ENCODE data around the gene KLRC4. TPM values are rescaled to one million over a fixed set of nuclear protein-coding genes. Genes with fewer than 3 reads are reported as not detected.

Gene KLRC4
- total RNA-seq, 2 experiments from 2014 or later, result 3.6 to 4.9 TPM

GRCh38 chr12:10366875-10367274, 42.7 kb downstream of the KLRC4 start:
- no peak overlapping the region for H3K27ac Mint-ChIP-seq
- ATAC-seq (no peak), DNase-seq (no peak)
- ChIA-PET POLR2A (interaction anchor here (0.8 to 5.4 kb wide), 9 partner anchors 8 to 193 kb away, joined by 3 to 48 read pairs (median 5); no protein-coding TSS in a partner anchor), CTCF (interaction anchor here (0.6 to 4.2 kb wide), 41 partner anchors 8 to 383 kb away, joined by 3 to 32 read pairs (median 4); no protein-coding TSS in a partner anchor)
- H3K27me3 Mint-ChIP-seq (ENCODE audit: low read depth), result no peaks in the 10 kb centered on the region
- no peak overlapping the region for H3K4me3 Mint-ChIP-seq
- H3K36me3 Mint-ChIP-seq (ENCODE audit: low read depth), result peaks cover 61% of the 10 kb centered on the region
- H3K9me3 Mint-ChIP-seq (ENCODE audit: insufficient read depth), result peaks cover 6% of the 10 kb centered on the region
- H3K4me1 Mint-ChIP-seq (ENCODE audit: low read depth), result peaks cover 25% of the 10 kb centered on the region

DNA sequence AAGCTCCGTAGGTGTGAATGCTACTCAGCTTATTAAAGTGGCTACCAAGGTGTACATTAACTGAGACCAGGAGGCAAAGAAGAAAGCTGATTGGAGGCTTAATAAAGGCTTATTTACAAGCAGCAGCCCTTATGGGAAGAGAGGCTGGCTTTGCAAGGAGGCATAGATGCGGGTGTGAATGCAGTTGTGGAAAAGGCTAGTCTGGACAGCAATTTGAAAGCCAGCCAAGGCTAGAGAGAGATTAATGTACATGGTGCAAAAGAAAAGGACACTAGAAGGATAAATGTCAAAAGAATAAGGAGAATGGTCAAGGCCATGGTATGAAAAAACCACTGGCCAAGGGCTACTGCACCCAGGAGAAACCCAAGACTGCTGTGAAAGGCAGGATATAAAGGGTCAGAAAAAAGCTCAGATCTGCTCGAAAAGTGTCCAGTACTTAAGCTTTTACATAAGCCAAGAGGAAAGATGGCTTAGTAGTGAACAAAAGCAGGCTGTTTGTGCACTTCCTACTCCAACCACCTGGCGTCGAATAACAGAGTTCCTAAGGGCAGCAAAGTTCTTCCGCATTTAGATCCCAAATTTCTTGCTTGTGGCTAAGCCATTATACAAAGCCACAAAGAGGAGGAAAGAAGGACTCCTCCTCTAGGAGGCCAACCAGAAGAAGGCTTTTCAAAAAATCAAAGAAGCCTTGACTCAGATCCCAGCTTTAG, 43.7 kb downstream of the KLRC4 start:
- CTCF ChIA-PET, result interaction anchor here (0.7 to 4.2 kb wide), 44 partner anchors 10 to 384 kb away, joined by 3 to 32 read pairs (median 4); no protein-coding TSS in a partner anchor
- POLR2A ChIA-PET, result interaction anchor here (0.6 to 5.4 kb wide), 12 partner anchors 8 to 568 kb away, joined by 3 to 48 read pairs (median 4); no protein-coding TSS in a partner anchor
- Mint-ChIP-seq H3K4me3 (no peak overlapping the region), H3K36me3 (ENCODE audit: low read depth) (peaks cover 58% of the 10 kb centered on the region), H3K27ac (no peak overlapping the region), H3K4me1 (ENCODE audit: low read depth) (peaks cover 23% of the 10 kb centered on the region), H3K9me3 (ENCODE audit: insufficient read depth) (peaks cover 6% of the 10 kb centered on the region), H3K27me3 (ENCODE audit: low read depth) (no peaks in the 10 kb centered on the region)
- no peak for DNase-seq
- ATAC-seq, result no peak

DNA sequence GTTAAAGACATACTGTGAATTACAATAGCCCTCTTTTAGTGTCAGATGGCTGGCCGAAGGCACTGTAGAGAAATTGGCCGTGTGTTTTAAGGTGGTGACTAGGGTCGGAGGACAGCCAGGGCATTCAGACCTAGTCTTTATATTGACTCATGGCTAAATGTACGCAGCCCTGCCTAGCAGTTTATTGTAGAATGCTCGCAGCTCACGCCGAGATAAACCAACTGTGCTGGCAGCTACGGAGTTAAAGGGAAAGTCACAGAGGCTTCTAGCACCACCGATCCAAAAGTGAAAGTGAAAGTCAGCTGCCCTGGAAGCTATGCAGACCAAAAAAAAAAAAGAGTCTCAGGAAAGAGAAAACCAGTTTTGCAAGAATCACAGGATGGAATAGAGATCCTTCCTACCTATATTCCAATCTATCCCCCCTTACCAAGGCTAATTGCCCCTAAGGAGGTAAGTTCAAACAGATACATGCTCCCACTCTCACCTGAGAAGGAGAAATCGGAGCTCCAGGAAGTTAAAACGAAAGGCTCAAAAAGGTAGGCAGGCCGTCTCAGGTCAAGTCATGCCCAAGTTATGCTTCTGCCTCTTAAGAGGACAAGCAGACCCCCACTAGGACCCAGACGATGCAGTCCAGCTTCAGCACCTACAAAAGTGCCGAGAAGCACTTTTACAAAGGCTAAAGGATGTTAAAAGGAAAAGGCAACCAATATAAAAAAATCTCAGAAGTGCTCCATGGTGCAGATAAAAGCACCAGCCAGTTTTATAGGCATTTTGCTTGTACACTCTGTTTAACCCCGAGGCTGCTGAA, 44.5 kb downstream of the KLRC4 start:
- DNase-seq (peak; percentile 87), ATAC-seq (peak; percentile 68)
- peaks cover 58% of the 10 kb centered on the region for H3K36me3 Mint-ChIP-seq (ENCODE audit: low read depth)
- POLR2A ChIA-PET, result interaction anchor here (0.6 to 5.4 kb wide), 12 partner anchors 9 to 567 kb away, joined by 3 to 48 read pairs (median 4); no protein-coding TSS in a partner anchor
- H3K4me1 Mint-ChIP-seq (ENCODE audit: low read depth), result peaks cover 23% of the 10 kb centered on the region
- CTCF ChIA-PET, result interaction anchor here (0.9 to 4.2 kb wide), 22 partner anchors 10 to 310 kb away, joined by 3 to 32 read pairs (median 7); no protein-coding TSS in a partner anchor
- H3K27ac Mint-ChIP-seq, result no peak overlapping the region
- H3K27me3 Mint-ChIP-seq (ENCODE audit: low read depth), result no peaks in the 10 kb centered on the region
- H3K9me3 Mint-ChIP-seq (ENCODE audit: insufficient read depth), result peaks cover 6% of the 10 kb centered on the region
- no peak overlapping the region for H3K4me3 Mint-ChIP-seq

- no peak overlapping the region for H3K4me3 Mint-ChIP-seq
- peak; percentile 64 for DNase-seq
- peaks cover 57% of the 10 kb centered on the region for H3K36me3 Mint-ChIP-seq (ENCODE audit: low read depth)
- peak; percentile 64 for ATAC-seq
- CTCF ChIA-PET, result interaction anchor here (1.0 to 4.2 kb wide), 10 partner anchors 18 to 198 kb away, joined by 3 to 32 read pairs (median 6); no protein-coding TSS in a partner anchor
- POLR2A ChIA-PET, result interaction anchor here (0.7 to 5.4 kb wide), 10 partner anchors 9 to 197 kb away, joined by 3 to 48 read pairs (median 5); no protein-coding TSS in a partner anchor
- H3K27me3 Mint-ChIP-seq (ENCODE audit: low read depth), result no peaks in the 10 kb centered on the region
- peaks cover 6% of the 10 kb centered on the region for H3K9me3 Mint-ChIP-seq (ENCODE audit: insufficient read depth)
- H3K4me1 Mint-ChIP-seq (ENCODE audit: low read depth), result peaks cover 23% of the 10 kb centered on the region
- no peak overlapping the region for H3K27ac Mint-ChIP-seq
Measured at GRCh38 chr12:10363914-10364814, 45.4 kb downstream of the KLRC4 start.

DNA sequence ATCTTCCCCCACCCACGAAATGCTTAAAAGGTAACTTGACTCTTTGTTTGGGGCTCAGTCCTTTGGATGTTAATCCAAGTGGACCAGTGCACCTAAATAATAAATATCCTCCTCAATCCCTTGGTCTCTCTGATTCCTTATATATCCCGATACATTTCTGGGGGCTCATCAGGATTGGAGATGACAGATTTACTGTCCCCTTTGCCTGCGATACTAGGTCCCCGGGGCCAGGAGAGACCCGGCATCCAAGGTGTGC, 46.0 kb downstream of the KLRC4 start:
- ATAC-seq (no peak), DNase-seq (no peak)
- peaks cover 6% of the 10 kb centered on the region for H3K9me3 Mint-ChIP-seq (ENCODE audit: insufficient read depth)
- H3K4me1 Mint-ChIP-seq (ENCODE audit: low read depth), result peaks cover 29% of the 10 kb centered on the region
- CTCF ChIA-PET, result interaction anchor here (1.0 kb wide), 2 partner anchors 191 to 196 kb away, joined by 3 read pairs; no protein-coding TSS in a partner anchor
- H3K36me3 Mint-ChIP-seq (ENCODE audit: low read depth), result peaks cover 60% of the 10 kb centered on the region
- POLR2A ChIA-PET, result interaction anchor here (1.0 to 5.4 kb wide), 4 partner anchors 9 to 196 kb away, joined by 4 to 48 read pairs (median 5); no protein-coding TSS in a partner anchor
- H3K4me3 Mint-ChIP-seq, result no peak overlapping the region
- H3K27me3 Mint-ChIP-seq (ENCODE audit: low read depth), result no peaks in the 10 kb centered on the region
- no peak overlapping the region for H3K27ac Mint-ChIP-seq

DNA sequence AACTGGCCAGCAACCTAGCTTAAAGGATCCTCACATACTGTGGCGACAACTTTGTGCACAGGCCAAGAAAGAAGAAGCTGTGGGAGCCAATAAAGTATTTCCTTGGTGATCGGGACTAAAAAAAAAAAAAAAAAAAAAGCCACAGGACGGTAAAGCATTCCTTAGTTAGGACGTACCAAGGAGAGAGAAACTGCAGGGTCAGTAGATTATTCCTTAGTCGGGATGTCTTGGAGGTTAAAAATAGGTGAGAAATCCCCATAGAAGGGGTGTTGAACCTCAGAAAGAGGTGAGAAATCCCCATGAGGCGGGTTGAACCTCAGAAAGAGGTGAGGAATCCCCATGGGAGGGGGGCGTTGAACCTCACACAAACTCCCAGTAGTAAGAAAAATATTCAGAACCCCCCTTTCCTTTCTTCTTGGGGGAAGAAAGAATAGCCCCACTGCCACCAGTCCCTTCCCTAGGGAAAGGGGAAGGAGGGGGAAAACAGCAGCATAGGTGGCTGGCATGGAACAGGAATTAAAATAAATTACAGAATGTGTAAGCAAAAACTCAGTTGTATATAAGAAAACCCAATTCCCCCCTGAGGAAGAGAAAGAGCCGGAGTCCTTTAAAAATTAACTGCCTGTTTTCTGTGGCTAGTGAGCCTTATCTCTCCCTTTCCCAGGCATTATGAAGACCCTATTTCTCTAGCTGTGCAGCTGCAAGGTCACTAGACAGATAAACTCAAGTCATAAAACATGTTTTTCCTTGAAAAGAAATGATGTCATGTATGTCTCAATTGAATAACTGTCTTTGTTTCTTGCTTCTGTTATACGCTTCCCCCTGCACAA, 46.5 kb downstream of the KLRC4 start:
- Mint-ChIP-seq H3K4me3 (no peak overlapping the region), H3K27ac (peak overlapping the region; percentile 59), H3K36me3 (ENCODE audit: low read depth) (peaks cover 60% of the 10 kb centered on the region), H3K9me3 (ENCODE audit: insufficient read depth) (peaks cover 2% of the 10 kb centered on the region), H3K27me3 (ENCODE audit: low read depth) (no peaks in the 10 kb centered on the region), H3K4me1 (ENCODE audit: low read depth) (peaks cover 34% of the 10 kb centered on the region)
- ChIA-PET POLR2A (interaction anchor here (1.0 to 1.3 kb wide), 2 partner anchors 10 to 137 kb away, joined by 4 to 5 read pairs; no protein-coding TSS in a partner anchor), CTCF (interaction anchor here (1.0 kb wide), 2 partner anchors 191 to 196 kb away, joined by 3 read pairs; no protein-coding TSS in a partner anchor)
- DNase-seq (no peak), ATAC-seq (no peak)

DNA sequence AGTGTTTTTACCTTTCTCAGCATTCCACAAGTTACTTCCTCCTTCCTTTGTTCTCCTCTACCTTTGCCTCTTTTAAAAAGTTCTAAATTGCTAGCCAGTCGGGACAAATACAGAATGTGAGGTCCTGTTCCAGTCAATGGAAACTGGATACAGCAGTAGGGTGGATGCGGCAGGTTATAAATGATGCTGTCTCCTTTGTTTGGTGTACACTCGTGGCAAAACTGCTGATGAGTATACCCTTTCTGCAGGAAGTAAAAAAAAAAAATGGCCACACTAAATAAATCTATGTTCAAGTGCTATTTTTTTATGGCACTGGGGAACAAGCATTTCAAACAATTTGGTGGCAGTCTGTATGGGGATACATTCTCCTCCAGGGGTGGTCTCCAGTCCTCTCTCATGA, 47.2 kb downstream of the KLRC4 start:
- CTCF ChIA-PET, result no interaction called here
- no peak for ATAC-seq
- no peaks in the 10 kb centered on the region for H3K27me3 Mint-ChIP-seq (ENCODE audit: low read depth)

GRCh38 chr12:10361622-10362021, 47.9 kb downstream of the KLRC4 start:
- CTCF ChIA-PET, result interaction anchor here (0.7 to 1.3 kb wide), 2 partner anchors 126 to 175 kb away, joined by 3 to 4 read pairs; no protein-coding TSS in a partner anchor
- ATAC-seq, result no peak
- peaks cover 57% of the 10 kb centered on the region for H3K36me3 Mint-ChIP-seq (ENCODE audit: low read depth)
- H3K4me3 Mint-ChIP-seq, result no peak overlapping the region
- no peaks in the 10 kb centered on the region for H3K9me3 Mint-ChIP-seq (ENCODE audit: insufficient read depth)
- DNase-seq, result no peak
- H3K4me1 Mint-ChIP-seq (ENCODE audit: low read depth), result peaks cover 40% of the 10 kb centered on the region
- POLR2A ChIA-PET, result no interaction called here
- H3K27me3 Mint-ChIP-seq (ENCODE audit: low read depth), result no peaks in the 10 kb centered on the region
- no peak overlapping the region for H3K27ac Mint-ChIP-seq

More for the DNA sequence above, 47.2 kb downstream of the KLRC4 start:
- Mint-ChIP-seq H3K4me3 (no peak overlapping the region), H3K9me3 (ENCODE audit: insufficient read depth) (no peaks in the 10 kb centered on the region), H3K36me3 (ENCODE audit: low read depth) (peaks cover 60% of the 10 kb centered on the region), H3K27ac (peak overlapping the region; percentile 59), H3K4me1 (ENCODE audit: low read depth) (peaks cover 40% of the 10 kb centered on the region)
- no peak for DNase-seq
- POLR2A ChIA-PET, result no interaction called here

DNA sequence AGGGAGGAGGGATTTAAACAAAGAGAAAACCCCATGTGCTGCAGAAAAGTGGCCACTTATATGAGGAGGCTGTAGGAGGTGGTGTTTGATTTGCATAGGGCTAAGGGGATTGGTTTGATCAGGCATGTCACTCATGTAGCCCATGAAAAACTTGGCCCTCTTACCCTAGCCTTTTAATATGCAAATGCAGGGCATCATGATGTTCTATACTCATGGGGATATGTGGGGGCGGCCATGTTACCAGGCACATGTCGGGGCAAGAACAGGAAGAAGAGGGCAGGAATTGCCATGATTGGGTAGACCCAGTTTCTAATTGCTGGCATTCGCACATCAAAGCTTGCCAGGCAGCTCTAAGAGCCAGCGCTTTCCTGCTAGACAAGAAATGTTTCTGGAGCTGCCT, 48.5 kb downstream of the KLRC4 start:
- Mint-ChIP-seq H3K36me3 (ENCODE audit: low read depth) (peaks cover 56% of the 10 kb centered on the region), H3K4me3 (no peak overlapping the region), H3K27me3 (ENCODE audit: low read depth) (no peaks in the 10 kb centered on the region), H3K27ac (no peak overlapping the region), H3K4me1 (ENCODE audit: low read depth) (peaks cover 40% of the 10 kb centered on the region), H3K9me3 (ENCODE audit: insufficient read depth) (peaks cover 1% of the 10 kb centered on the region)
- no peak for ATAC-seq
- no peak for DNase-seq
- ChIA-PET CTCF (interaction anchor here (0.7 to 1.3 kb wide), 2 partner anchors 125 to 176 kb away, joined by 3 to 4 read pairs; no protein-coding TSS in a partner anchor), POLR2A (no interaction called here)

- ATAC-seq, result peak; percentile 47
- DNase-seq, result no peak
- Mint-ChIP-seq H3K27ac (peak overlapping the region; percentile 71), H3K9me3 (ENCODE audit: insufficient read depth) (peaks cover 4% of the 10 kb centered on the region), H3K36me3 (ENCODE audit: low read depth) (peaks cover 61% of the 10 kb centered on the region), H3K4me1 (ENCODE audit: low read depth) (peaks cover 40% of the 10 kb centered on the region), H3K4me3 (peak overlapping the region; percentile 13), H3K27me3 (ENCODE audit: low read depth) (no peaks in the 10 kb centered on the region)
- ChIA-PET POLR2A (no interaction called here), CTCF (no interaction called here)
Measured at GRCh38 chr12:10358969-10359368, 50.6 kb downstream of the KLRC4 start.
